HG03521 (cell line): Measurements from ENCODE around the gene CRIP2.

Source experiments
- ATAC-seq: cut with Tn5 transposase; IDR thresholded peaks from one replicate; pipeline ENCODE4 v1.9.1; 2021; ENCODE audit warnings: mild to moderate bottlenecking, moderate library complexity; ENCODE audit not compliant: unreplicated experiment

Gene CRIP2

DNA sequence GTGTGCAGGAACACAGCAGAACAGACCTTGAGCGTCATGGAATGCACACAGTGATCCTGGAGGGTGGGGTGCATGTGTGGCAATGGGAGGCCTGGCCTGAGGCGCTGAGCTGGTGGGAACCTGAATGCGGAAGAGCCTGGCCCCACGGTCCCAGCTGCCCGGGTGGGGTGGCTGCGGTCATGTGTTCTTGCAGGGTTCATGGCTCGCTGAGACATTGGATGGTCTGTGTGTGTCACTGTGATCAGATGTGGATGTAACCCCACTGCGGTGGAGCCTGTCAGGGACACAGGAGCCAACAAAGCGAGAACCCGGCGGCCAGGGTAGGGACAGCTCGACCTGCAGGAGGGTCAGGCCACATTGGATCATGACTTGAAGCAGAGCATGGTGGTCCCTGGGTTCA, 31.8 kb upstream of the CRIP2 start:
- no peak for ATAC-seq

DNA sequence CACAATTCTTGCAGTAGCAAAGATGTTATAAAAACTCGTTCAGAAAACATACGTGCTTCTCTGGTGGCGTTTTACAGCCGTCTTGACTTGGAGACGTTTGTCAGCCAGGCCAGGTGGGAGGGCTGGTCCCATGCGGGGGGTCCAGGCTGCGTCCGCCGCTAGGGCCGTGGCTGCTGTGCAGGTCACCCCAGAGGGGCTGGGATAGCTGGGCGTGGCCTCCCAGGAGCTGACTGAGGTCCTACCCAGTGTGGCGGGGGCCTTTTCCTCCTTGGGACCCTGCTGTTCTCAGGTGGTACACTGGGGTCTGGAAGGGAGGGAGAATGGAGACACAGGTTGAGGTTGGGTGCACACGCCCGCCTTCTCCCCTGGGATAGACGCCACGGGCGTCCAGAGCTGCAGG, 29.8 kb upstream of the CRIP2 start:
- ATAC-seq, result no peak

DNA sequence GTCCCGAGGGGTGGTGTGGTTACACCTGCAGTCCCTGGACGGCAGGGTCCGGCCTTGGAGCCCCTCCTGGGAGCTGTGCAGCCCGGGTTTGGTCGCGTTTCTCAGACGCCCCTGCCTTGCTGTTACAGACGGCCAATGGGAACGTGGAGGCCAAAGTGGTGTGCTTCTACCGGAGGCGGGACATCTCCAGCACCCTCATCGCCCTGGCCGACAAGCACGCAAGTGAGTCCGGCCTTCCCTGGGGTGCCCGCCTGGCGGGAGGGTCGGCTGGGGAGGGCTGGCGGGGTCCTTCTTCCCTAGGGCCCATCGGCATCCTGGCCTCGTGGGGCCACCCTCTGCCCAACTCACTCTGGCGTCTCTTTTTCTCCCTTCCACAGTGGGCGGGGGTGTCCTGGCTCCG, 29.3 kb upstream of the CRIP2 start:
- no peak for ATAC-seq

DNA sequence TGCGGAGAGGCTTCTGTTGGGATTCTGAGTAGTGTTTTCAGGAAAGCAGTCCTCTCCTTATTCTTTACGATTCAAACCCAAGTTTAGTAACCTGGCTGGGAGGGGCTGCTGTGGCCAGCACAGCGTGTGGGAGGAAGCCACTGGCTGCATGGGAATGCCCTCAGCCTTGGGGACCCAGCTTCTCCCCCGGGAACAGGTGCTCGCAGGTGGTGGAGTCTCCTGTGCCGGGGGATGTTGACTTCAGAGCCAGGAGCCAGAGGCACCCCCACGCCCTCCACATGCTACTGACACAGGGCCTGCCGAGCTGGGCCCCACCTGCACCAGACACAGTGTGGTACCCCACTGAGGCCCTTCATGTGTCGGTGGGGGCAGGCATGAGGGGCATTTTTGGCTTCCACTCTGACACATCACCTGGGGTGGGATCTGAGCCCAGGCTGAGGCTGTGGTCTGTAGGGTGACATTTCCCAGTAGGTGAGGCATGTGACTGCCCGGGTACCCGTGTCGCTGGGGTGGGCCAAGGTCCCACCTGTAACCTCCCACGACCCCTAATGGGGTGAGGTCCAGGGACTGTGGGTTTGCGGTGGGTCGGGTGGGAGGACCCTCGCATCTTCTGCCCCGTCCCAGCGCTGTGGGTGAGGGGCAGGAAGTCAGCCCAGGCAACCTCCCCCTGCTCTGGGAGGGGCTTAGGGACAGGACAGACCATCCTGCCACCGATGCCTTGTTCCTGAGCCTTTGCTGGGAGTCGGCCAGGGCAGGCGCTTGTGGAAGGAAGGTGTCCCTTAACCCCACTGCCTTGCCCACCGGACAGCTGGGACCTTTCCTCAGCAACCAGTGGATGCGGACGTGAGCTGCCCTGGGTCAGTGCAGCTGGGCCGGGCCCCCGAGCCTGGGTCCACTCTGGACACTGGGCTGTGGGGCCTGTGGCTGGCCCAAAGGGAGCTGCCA, 28.4 kb upstream of the CRIP2 start:
- ATAC-seq, result no peak

DNA sequence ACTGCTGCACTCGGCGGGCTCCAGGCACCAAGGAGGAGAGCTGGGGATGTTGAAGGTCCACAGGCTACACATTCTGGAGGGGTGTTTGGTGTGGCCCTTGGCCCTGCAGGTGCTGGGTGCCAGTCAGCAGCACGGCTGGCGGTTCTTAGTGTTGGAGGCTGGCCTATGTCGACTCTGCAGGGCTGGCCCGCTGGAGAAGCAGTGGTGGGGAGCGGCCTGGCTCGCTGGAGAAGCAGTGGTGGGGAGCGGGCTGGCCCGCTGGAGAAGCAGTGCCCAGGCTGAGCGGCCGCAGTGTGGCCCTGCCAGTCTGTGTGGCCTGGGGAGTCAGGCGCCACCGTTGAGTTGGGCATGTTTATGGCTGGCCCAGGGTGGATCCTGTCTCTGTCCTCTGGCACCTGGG, 27.6 kb upstream of the CRIP2 start:
- ATAC-seq, result no peak

DNA sequence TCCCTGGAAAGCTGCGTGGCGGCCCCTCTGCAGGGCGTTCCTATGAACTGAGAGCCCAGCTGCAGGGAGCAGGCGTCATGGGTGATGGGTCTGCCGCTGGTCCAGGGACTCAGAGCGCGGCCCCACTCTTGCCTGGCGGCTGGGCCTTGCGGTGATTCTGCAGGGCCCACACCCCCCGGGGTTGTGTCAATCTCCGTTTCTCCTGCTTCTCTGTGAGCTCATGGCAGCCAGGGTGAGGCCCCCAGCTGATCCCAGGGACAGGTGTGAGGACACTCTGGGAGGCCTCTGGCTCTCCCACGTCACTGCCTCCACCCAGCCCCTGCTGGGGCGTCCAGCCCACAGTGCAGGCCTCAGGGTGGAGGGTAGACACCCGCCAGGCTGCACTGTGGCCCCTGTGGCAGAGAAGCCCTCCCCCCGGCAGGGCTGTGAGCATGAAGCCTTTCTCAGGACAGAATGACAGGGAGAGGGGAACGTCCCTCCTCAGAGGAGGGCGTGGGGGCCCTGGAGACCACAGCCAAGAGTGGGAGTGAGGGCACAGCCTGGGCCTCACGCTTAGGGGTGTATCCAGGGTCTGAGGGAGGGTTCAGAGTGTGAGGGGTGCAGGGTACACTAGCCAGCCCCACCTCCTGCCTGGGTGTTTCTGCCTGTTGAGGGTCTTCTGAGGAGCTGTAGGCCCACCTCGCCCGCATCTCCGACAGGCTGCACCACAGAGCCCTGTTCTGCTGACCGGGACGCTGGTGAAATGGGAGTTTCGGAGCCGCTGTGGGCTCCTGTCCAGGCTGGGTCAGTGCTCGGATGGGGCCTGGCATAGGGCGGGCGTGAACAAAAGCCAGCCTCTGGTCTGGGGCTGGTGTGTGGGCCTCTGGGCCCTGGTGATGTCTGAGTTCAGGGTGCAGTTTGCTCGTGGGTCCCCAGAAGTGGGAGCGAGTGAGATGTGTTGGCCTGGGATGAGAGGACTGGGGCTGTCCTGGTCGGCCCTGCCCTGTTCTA, 26.7 kb upstream of the CRIP2 start:
- no peak for ATAC-seq

DNA sequence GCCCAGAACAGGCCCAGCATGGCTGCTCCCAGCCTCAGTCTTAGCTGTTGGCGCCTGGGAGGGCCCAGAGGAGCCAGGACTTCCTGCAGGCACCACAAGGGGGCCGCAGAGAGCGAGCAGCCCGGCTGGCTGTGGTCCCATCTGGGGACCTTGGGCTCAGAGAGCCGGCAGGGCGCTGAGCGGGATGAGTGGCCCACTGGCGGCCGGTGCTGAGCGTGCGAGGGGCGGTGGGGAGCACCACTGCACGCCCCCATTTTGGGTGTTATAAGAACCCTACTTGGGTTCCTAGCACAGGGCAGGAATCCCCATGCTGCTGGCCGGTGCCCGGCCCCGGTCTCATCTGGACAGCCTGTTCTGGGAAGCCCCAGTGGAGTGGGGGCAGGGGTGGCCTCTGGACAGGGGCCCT, 25.9 kb upstream of the CRIP2 start:
- ATAC-seq, result no peak

DNA sequence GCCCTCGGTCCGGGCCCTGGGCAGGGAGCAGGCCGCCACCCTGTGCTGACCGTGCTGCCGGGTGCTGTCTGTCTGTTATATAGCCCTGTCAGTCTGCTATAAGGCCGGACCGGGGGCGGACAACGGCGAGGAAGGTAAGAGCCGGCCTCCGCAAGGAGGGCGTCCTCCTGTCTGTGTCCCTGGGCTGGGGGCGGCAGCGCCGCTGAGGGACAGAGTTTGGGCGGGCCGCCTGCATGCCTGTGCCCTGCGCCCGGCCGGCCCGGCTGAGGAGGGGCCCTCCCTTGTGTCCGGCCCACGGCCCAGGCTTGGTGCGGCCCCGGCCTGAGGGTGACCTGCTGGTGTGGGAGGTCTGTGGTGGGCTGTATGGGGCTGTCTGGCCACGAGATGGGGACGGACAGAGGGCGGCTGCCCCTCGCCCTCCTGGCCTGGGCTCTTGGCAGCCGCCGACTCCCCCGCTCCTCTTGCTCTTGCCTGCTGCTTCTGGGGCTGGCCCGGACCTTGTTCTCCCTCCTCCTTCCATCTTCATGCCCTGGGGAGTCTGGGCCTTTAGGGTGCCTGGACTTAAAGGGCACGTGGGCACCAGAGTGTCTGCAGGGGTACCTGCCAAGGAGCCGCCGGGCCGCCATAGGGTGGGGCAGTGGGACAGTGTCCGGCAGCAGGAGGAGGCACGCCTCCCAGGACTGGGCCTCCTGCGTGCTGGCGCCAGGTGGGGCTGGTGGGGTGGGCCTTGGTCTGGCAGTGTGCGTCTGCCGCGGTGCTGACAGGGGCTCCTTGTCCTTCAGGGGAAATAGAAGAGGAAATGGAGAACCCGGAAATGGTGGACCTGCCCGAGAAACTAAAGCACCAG, 25.1 kb upstream of the CRIP2 start:
- no peak for ATAC-seq

DNA sequence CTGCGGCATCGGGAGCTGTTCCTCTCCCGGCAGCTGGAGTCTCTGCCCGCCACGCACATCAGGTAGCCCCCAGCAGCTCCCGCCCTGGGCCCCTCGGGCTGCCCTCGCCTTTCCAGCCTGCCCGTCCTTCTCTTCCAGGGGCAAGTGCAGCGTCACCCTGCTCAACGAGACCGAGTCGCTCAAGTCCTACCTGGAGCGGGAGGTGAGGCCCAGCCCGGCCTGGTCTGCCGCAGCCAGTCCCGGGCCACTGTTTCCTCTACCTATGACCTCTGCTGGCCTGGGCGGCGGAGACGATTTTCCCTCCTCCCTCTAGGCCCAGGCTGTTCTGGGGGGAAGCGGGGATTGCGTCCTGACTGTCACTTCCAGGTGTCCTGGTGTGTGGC, 24.5 kb upstream of the CRIP2 start:
- no peak for ATAC-seq

DNA sequence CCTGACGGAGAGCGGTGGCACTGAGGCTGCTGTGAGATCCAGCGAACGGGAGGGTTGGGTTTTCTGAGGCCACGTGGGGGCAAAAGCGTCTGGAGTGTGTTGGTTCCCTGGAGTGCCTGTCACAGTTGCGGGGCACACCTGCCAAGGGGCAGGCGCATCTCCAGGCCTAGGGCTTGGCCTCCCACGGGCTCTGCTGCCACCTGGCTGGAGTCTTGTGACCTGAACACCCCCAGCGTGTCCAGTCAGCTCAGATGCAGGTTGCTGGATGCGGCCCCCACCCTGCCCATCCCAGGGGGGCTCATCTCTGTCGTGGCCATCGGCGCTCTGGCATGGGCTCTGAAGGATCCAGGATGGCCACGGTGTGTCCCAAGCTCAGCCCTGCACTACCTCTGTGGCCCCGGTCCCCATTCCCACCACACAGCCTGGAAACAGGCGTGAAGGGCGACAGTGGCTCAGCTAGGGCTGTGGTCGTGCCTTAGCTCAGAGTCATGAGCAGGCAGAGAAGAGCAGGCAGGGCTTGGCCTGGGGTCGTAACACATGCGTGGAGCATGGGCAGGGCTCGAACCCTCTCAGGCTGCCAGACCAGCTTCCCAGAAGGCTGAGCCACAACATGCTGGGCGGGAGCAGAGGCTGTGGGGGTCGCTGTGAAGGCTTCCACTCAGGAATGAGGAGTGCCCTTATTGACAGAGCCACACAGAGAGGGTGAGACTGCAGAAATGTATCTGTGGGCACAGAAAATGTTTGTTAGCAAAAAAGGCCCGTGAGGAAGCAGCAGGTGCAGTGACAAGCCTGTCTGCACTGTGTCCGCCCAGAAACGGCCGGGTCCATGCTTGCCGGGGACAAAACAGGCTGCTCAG, 23.5 kb upstream of the CRIP2 start:
- no peak for ATAC-seq

DNA sequence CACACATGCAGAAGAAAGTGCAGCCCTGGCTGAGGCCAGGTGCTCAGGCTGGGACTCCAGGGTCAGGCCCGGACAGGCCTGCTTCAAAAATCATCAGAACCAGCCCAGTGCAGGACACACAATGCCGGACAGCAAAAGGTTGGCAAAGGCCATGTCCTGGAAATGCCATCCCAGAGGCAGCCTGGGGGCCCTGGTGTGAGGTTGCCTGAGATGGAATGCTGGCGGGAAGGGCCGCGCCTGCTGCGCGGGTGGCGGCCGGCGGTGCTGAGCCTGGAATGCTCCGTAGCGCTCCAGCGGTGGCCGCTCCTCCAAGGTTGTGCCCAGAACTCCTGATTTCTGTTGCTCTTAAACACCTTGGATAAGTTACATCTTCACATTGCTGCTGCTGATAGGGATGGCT, 21.7 kb upstream of the CRIP2 start:
- no peak for ATAC-seq

DNA sequence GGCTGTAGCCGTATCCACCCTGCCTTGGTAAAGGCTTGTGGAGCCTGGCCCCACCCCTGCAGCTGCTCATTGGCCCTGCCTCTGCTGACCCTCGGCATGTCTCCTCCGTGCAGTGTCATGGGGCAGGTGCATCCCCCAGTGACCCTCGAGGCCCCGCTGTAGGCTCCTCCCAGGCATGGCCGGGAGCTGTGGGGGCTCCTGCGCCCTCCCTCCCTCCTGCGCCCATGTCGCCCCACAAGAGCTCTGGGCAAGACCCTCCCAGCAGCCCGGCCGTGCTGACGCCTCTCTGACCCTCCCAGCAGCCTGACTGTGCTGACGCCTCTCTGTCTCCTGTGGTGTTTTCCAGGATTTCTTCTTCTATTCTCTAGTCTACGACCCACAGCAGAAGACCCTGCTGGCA, 20.8 kb upstream of the CRIP2 start:
- no peak for ATAC-seq

DNA sequence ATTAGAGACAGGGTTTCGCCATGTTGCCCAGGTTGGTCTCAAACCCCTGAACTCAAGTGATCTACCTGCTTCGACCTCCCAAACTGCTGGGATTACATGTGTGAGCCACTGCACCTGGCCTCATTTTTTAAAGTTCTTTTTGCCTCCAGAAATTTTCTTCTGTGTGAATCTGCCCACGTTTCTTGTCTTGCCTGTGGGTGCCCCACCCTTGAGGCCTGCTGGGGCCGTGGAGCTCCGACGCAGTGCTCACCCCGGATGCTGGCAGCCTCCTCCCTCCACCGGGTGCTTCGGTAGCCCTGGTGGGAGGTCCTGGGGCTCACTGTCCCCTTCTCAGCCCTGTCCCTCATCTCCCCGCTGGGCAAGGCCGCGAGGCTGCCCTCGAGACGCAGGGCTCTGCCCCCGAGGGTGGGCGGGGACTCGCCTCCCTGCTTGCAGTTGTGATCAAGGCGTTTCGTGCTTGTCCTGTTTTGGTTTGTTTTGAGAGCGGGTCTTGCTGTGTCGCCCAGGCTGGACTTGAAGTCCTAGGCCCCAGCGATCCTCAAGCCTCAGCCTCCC, 19.5 kb upstream of the CRIP2 start:
- no peak for ATAC-seq

DNA sequence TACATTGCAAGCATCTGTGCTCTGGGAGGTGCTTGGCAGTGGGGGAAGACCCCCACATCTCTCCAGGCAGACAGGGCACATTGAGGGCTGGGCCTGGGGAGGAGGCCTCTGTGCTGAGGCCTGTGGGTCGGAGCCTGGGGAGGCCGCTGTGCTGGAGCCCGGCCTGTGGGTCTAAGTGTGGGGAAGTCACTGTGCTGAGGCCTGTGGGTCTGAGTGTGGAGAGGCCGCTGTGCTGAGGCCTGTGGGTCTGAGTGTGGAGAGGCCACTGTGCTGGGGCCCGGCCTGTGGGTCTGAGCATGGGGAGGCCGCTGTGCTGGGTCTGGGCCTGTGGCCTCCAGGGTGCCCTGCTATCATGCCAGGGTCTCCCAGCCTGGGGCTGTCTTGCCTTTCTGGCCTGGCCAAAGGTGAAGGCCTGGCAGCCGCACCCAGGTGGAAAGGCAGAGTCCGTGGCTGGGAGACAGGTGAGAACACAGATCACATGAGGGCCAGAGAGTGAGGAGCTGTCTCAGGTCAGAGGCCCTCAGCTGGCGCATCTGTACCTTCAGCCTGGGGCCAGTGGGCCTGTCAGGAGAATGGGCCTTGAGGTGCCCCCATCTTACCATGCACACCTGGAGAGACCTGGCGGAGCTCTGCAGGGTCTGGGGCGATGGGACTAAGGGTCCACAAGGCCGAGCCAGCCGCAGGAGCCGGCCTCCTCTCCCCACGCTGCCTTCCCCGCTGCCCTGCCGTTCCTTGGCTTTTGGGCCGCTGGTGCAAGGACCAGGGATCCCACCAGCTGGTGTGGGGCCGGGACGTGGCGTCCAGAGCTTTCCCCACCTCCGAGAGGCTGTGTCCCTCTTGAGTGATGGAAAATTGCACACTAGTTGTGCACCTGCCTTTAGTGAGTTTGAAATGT, 18.6 kb upstream of the CRIP2 start:
- ATAC-seq, result no peak

DNA sequence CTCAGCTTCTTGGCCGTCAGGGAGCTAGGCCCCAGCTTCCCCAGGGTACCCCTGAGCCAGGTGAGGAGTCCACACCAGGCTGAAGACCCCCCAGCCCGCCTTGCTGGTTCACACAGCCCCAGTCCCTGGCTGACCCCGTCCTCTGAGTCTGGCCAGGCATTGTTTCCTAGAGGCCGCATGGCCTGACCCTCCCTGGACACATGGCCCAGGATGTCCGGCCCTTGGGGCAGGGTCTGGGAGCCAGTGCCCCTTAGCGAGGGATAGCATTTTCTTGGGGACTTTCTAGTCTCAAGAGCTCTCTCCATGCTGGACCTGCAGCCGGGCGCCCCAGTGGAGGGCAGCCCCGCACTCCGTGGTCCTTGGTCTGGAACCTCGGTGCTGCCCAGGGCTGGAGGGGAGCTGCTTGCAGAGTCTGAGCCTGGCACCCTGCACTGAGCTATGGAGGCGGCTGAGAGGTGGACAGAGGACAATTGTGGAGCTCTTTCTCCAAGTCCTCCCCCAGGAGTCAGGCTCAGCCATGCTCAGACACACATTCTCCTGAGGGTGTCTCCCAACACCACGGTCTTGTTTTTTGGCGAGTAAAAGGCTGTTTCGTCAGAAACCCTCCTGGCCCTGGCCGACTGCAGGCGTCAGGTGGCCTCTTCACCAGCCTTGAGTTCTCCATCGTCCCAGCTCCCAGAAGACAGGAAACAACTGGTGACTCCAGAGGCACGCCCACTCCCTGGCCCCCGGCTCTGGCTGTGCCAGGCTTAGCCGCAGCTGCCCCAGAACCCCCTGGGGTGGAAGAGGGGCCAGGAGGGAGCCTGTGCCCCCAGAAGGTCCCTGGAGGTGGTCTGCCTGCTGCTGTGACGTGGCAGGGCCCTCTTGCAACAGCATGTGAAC, 17.6 kb upstream of the CRIP2 start:
- no peak for ATAC-seq

DNA sequence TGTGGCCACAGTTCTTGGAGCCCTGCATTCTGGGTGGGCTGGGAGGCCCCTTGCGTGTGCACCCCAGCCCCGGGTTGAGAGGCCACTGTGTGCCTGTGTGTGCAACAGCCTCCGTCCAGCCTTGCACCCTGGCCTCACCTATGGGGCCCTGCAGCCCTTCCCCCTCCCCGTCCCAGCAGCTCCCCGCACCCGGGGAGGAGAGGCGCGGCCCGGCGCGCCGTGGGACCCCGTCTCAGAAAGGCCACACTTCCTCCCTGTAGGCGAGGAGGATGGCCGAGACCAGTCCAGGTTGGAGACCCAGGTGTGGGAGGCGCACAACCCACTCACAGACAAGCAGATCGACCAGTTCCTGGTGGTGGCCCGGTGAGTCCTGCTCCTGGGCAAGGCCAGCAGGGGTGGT, 16.6 kb upstream of the CRIP2 start:
- ATAC-seq, result no peak

DNA sequence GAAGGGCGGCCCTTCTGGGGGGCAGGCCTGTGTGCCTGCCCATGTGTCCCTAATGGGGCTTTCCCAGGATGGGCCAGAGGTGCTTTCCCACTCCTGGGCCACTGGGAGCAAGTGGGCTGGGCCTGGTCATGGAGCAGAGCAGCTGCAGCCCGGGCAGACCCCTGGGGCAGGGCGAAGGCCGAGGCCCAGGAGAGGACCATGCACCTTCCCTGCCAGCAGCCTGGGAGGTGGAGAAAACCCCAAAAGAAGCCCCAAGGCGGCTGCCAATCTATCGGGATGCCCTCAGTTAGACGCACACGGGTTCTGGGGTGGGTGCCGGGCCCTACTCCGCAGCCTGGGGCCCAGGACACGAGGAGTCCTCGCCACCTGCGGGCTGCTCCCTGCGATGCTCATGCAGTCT, 16.1 kb upstream of the CRIP2 start:
- no peak for ATAC-seq

DNA sequence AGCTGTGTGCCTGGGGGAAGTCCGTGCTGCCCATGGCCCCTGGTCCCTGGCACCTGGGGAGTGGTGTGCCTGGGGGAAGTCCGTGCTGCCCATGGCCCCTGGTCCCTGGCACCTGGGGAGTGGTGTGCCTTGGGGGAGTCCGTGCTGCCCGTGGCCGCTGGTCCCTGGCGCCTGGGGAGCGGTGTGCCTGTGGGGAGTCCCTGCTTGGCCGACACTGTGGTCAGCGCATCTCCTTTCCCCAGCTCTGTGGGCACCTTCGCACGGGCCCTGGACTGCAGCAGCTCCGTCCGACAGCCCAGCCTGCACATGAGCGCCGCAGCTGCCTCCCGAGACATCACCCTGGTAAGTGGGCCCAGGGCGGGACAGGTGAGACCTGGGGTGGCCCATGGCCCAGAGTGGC, 14.5 kb upstream of the CRIP2 start:
- ATAC-seq, result no peak
